Stomach smooth muscle (tissue), 2 donors: Measurements from ENCODE around the gene FDPS.
"Not testable (repeated sequence)": the region's sequence is repeated elsewhere in the genome, so short reads cannot be mapped to it uniquely, and the experiment has no call there.

Experiments
- H3K27ac ChIP-seq: one replicate; pipeline ENCODE4 v1.7.0; 2013; ENCODE audit warnings: mild to moderate bottlenecking, low read length, inconsistent platforms
- H3K27me3 ChIP-seq, 2 donors: one replicate each; pipeline ENCODE4 v1.7.0; 2013; ENCODE audit warnings: low read length in 2 of 2; ENCODE audit not compliant: insufficient read depth in 2 of 2, control insufficient read depth in 1 of 2
- H3K36me3 ChIP-seq, 2 donors: one replicate each; pipeline ENCODE4 v1.7.0; 2013; ENCODE audit warnings: low read length in 2 of 2; ENCODE audit not compliant: control insufficient read depth in 2 of 2, insufficient read depth in 2 of 2
- H3K4me1 ChIP-seq: one replicate; pipeline ENCODE4 v1.7.0; 2013; ENCODE audit warnings: low read length; ENCODE audit not compliant: control insufficient read depth, insufficient read depth
- H3K4me3 ChIP-seq, 2 donors: one replicate each; pipeline ENCODE4 v1.7.0; 2013; ENCODE audit warnings: low read length in 2 of 2
- H3K9ac ChIP-seq, 2 donors: one replicate each; pipeline ENCODE4 v1.7.0; 2013; ENCODE audit warnings: low read length in 2 of 2, mild to moderate bottlenecking in 1 of 2
- H3K9me3 ChIP-seq, 2 donors: one replicate each; pipeline ENCODE4 v1.7.0; 2013; ENCODE audit warnings: low read length in 2 of 2; ENCODE audit not compliant: control insufficient read depth in 2 of 2
- donor health status: healthy.
- donor health status: Pancreatic carcinoma.

Gene FDPS

DNA sequence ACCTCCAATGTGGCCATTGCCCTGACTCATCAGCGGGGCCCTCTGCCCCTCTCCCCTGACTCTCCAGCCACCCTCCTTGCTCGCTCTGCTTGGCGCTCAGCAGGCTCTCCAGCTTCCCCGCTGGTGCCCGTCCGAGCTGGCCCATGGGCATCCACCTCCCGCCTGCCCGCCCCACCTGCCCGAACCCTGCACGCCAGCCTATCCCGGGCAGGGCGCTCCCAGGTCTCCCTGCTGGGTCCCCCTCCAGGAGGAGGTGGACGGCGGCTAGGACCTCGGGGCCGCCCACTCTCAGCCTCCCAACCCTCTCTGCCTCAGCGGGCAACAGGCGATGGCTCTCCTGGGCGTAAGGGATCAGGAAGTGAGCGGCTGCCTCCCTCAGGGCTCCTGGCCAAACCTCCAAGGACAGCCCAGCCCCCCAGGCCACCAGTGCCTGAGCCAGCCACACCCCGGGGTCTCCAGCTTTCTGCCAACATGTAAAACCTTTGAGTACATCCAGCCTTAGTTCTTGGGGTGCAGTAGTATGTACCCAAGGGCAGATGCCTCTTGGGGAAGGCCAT lies 20.6 kb upstream of the FDPS start:
- Histone ChIP-seq H3K36me3 (no peaks in the 10 kb centered on the region), H3K9ac (no peak overlapping the region), H3K27ac (no peak overlapping the region)

DNA sequence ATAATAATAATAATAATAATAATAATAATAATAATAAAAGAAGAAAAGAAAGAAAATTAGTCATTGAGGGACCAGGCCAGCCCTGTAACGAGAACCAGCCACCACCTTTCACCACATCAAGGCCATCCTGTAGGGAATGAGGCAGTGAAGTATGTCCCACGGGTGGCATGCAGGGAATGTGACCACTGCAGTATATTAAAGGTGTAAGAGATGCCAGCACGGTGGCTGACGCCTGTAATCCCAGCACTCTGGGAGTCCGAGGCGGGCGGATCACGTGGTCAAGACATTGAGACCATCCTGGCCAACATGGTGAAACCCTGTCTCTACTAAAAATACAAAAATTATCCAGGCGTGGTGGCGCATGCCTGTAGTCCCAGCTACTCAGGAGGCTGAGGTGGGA lies 17.7 kb upstream of the FDPS start:
- not testable (repeated sequence) for H3K27ac ChIP-seq, H3K9ac ChIP-seq, H3K4me1 ChIP-seq, H3K4me3 ChIP-seq, H3K9me3 ChIP-seq, H3K36me3 ChIP-seq
- peaks cover 18% of the 10 kb centered on the region in 2 donors for H3K27me3 ChIP-seq

More for the DNA sequence above, 20.6 kb upstream of the FDPS start:
- Histone ChIP-seq H3K4me1 (no peaks in the 10 kb centered on the region), H3K27me3 (no peaks in the 10 kb centered on the region), H3K9me3 (no peaks in the 10 kb centered on the region), H3K4me3 (no peak overlapping the region)

DNA sequence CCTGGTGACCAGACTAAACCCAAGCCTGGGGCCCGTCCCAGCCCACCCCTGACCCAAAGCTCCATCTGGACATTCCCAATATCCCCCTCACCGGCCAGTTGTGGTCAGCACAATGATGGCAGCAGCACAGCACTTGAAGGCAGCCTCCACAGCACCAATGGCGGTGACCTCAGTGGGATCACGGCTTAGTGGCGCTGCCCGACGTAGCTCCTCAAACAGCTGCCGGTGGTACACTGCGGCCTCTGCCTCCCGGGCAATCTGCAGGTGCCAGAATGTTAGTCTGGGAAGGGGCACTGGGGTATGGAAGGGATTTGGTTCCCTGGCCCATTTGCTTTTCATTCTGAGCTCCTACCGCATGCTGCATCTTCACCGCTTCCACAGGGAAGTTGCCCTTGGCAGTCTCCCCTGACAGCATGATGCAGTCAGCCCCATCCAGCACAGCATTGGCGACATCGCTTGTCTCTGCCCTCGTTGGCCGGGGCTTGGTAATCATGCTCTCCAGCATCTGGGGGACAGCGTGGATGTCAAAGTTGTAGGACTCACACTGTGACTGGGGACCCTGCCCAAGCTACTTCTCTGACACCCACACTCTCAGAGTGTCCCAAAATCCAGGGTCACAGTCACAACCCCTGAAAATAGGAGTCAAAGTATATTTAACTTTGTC lies 15.4 kb upstream of the FDPS start:
- H3K9ac ChIP-seq: no peak overlapping the region
- H3K27ac ChIP-seq: no peak overlapping the region
- no peaks in the 10 kb centered on the region for H3K36me3 ChIP-seq
- H3K27me3 ChIP-seq: peaks cover 18 to 27% of the 10 kb centered on the region in 2 donors
- no peak overlapping the region for H3K4me3 ChIP-seq
- no peaks in the 10 kb centered on the region for H3K4me1 ChIP-seq
- no peaks in the 10 kb centered on the region for H3K9me3 ChIP-seq

DNA sequence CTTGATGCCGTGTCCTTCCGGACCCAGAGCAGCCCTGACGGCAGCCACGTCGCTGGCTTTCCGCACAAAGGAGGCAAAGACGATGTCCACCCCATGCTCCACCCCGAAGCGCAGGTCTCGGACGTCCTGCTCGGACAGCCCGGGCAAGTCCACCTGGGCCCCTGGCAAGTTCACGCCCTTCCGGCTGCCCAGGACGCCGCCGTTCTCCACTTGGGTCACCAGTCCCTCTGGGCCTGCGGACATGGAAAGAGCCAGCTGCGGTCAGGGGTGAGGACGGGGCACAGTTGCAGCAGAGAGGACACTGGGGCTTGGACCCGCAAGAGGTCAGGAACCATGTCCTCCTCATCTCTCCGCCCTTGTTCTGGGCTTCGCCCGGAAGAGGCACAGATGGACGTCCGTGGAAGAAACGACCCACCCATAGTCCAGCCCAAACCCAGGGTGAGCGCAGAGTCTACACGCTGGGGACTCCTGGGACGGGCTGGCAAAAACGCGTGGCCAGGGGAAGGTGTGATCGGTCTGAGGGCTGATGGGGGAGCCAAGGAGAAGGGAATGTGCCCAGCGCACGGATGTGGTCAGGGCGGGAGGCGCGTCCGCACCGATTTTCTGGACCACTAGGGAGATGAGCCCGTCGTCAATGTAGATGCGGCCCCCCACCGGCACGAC lies 14.0 kb upstream of the FDPS start:
- H3K4me3 ChIP-seq: no peak overlapping the region

DNA sequence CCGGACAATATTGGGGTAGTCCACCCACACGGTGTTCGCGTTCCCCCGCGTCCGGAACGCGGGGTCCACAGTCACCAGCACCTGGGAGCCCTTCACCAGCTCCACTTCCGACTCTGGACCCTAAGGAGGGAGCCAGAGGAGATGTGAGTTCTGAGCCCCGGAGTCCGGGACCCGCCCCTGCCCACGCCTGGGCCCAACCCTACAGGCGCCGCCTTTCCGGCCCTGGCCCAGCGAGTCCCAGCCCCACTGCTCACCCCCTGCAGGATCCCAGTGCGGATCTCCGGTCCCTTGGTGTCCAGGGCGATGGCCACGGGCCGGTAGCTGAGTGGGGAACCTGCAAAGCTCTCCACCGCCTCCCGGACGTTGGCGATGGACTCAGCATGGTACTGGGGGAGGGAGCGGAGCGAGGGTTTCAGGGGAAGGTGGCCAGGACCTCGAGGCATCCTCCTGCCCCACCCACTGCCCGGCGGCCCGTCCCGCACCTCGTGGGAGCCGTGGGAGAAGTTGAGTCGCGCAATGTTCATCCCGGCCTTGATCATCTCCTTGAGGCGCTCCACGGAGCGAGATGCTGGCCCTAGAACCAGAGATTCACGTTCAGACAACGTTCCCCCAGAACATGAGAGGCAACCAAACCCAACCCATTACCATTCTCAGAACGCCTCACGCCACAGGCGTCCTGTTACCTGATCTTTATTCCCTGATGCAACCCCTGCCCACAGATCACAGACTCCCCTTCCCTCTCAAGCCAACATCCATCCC lies 13.3 kb upstream of the FDPS start:
- Histone ChIP-seq H3K27ac (no peak overlapping the region), H3K9ac (no peak overlapping the region), H3K27me3 (peaks cover 18 to 27% of the 10 kb centered on the region in 2 donors), H3K36me3 (no peaks in the 10 kb centered on the region), H3K9me3 (no peaks in the 10 kb centered on the region), H3K4me3 (no peak overlapping the region), H3K4me1 (no peaks in the 10 kb centered on the region)

More for the DNA sequence above, 14.0 kb upstream of the FDPS start:
- peaks cover 18 to 27% of the 10 kb centered on the region in 2 donors for H3K27me3 ChIP-seq
- H3K9ac ChIP-seq: no peak overlapping the region
- no peaks in the 10 kb centered on the region for H3K4me1 ChIP-seq
- H3K9me3 ChIP-seq: no peaks in the 10 kb centered on the region
- no peaks in the 10 kb centered on the region for H3K36me3 ChIP-seq
- H3K27ac ChIP-seq: no peak overlapping the region

DNA sequence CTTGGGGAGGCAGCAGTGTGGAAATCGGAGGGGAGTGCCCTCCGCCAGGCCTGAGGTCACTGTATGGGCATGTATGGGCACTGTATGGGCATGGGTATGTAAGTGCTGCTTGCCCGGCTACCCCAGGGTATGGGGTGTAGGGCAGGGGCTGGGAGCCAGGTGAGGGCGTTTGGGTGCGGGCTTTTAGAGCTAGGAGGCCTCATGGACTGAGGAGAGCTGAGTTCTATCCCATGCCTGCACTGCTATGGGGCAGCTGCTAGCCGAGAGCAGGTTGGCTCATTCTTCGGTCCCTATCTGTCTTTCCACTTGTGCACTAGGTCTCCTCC lies 12.8 kb upstream of the FDPS start:
- no peaks in the 10 kb centered on the region for H3K4me1 ChIP-seq
- no peak overlapping the region for H3K27ac ChIP-seq
- no peaks in the 10 kb centered on the region for H3K36me3 ChIP-seq
- H3K4me3 ChIP-seq: no peak overlapping the region
- no peaks in the 10 kb centered on the region for H3K9me3 ChIP-seq
- peaks cover 18 to 27% of the 10 kb centered on the region in 2 donors for H3K27me3 ChIP-seq
- H3K9ac ChIP-seq: no peak overlapping the region

DNA sequence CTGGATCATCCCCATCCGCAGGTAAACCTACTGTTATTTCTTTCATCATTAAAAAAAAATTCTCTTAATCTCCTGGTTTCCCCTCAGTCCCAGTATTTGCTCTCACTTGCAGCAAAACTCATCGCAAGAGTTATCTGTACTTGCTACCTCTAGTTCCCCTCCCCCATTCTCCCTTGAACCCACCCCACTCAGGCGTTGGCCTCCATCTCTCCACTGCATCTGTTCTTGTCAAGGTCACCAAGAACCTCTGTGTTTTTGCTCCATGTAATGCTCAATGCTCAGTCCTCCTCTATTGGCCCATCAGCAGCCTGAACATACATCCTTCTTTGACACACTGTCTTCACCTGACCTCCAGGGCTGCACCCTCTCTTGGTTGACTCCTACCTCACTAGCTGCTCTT lies 12.0 kb upstream of the FDPS start:
- H3K36me3 ChIP-seq: no peaks in the 10 kb centered on the region
- no peak overlapping the region for H3K27ac ChIP-seq
- H3K27me3 ChIP-seq: peaks cover 18 to 27% of the 10 kb centered on the region in 2 donors
- H3K9me3 ChIP-seq: no peaks in the 10 kb centered on the region
- no peaks in the 10 kb centered on the region for H3K4me1 ChIP-seq
- H3K4me3 ChIP-seq: no peak overlapping the region
- no peak overlapping the region for H3K9ac ChIP-seq

DNA sequence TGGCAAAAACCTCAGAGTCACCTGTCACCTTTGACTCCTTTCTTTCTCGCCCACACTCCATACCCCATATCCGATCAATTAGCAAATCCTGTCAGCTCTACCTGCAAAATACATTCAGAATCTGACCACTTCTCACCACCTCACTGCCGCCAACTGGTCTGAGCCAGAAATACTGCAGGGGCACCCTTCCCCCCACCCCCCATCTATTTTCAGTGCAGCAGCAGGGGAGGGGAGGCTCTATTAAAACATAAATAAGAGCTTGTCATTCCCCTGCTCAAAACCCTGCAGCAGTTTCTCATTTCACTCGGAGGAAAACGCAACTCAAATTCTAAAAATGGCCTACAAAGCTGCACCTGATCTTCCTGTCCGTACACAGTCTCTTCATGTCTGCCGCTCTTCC lies 11.3 kb upstream of the FDPS start:
- no peak overlapping the region for H3K4me3 ChIP-seq
- no peaks in the 10 kb centered on the region for H3K9me3 ChIP-seq
- no peaks in the 10 kb centered on the region for H3K4me1 ChIP-seq
- no peak overlapping the region for H3K27ac ChIP-seq
- no peak overlapping the region for H3K9ac ChIP-seq
- H3K27me3 ChIP-seq: peaks cover 18 to 27% of the 10 kb centered on the region in 2 donors
- H3K36me3 ChIP-seq: no peaks in the 10 kb centered on the region

DNA sequence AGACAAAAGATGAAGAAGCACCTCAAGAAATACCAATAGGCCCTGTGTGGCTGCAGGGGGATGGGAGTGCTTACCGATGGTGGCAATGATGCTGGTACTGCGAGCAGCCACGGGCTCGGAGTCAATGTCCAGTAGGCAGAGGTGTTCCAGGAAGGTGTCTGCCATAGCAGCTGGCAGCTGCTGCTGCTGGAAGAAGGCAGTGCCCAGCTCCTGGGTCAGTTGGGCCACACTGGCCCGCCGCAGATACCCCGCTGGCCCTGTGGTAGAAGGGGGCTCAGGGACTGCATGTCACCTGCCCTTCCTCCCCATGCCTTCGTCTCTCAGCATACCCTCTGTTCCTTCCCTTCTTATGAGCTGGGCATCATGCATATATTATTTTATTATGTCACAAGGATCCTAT lies 8.6 kb upstream of the FDPS start:
- no peaks in the 10 kb centered on the region for H3K4me1 ChIP-seq
- no peaks in the 10 kb centered on the region for H3K36me3 ChIP-seq
- no peak overlapping the region for H3K4me3 ChIP-seq
- H3K9ac ChIP-seq: no peak overlapping the region
- H3K27me3 ChIP-seq: peaks cover 10 to 17% of the 10 kb centered on the region in 2 donors
- H3K27ac ChIP-seq: no peak overlapping the region
- no peaks in the 10 kb centered on the region for H3K9me3 ChIP-seq

DNA sequence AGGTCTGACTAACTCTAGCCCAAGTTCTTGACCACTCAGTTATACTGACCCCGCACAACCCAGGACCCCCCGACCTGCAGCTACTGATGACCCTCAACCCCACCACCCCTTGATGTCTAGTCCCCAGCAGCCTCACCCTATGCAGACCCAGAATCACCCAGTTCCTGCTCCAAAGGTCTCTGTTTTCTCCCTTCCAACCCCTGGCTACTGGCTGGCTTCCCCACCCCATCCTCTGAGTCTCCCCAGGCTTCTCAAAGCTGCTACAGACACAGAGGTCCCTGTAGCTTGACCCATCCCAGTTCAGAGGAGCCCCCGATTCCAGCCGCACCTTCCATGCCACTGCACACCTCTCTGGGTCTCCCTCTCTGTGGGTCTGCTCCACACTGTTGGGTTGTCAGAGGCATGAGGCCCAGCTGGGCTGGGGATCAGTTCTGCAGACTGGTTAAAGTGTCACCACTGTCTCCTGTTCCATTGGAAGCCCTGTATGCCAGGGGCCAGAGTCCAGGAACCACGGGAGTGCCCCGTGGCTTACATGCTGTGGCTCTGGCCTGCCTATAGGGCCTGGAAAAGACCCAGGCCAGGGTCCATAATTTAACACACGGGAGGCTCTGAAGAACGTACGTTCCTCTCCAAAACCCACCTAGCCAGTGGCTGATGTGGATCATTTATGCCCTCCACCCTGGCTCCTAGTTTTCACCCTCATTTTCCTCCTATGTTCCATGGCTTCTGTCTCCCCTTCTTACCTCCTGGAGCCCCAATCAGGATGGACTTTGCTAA lies 7.9 kb upstream of the FDPS start:
- no peaks in the 10 kb centered on the region for H3K4me1 ChIP-seq
- peaks cover 3 to 12% of the 10 kb centered on the region in 2 donors for H3K27me3 ChIP-seq
- no peaks in the 10 kb centered on the region for H3K36me3 ChIP-seq
- H3K4me3 ChIP-seq: no peak overlapping the region
- H3K9me3 ChIP-seq: no peaks in the 10 kb centered on the region
- H3K27ac ChIP-seq: no peak overlapping the region
- H3K9ac ChIP-seq: no peak overlapping the region
